Neutrophil (primary cell): ENCODE results near the gene NTRK1.

Source experiments
- H3K27ac ChIP-seq: fragments of 200-600 bp; sonication (generic); 2 replicates; pipeline ENCODE4 v1.5.1; 2016; ENCODE audit warnings: mild to moderate bottlenecking, moderate library complexity
- H3K27me3 ChIP-seq: fragments of 200-600 bp; sonication (generic); 2 replicates; pipeline ENCODE4 v1.6.0; 2016; ENCODE audit warnings: mild to moderate bottlenecking
- H3K36me3 ChIP-seq: fragments of 200-600 bp; sonication (generic); 2 replicates; pipeline ENCODE4 v1.5.1; 2017
- H3K4me1 ChIP-seq, 2 experiments: fragments of 200-600 bp in 1 of 2; sonication (generic) in 1 of 2; 1 replicate in 1 of 2; 2 replicates in 1 of 2; pipeline versions ENCODE4 v1.5.1 to v1.6.1; 2013 to 2016; ENCODE audit warnings: low read depth in 1 of 2, low read length in 1 of 2, mild to moderate bottlenecking in 1 of 2, moderate library complexity in 1 of 2; ENCODE audit not compliant: control insufficient read depth in 1 of 2, insufficient read depth in 1 of 2
- H3K4me3 ChIP-seq, 2 experiments: fragments of 200-600 bp in 1 of 2; sonication (generic) in 1 of 2; 1 replicate in 1 of 2; 2 replicates in 1 of 2; pipeline ENCODE4 v1.5.1; 2013 to 2016; ENCODE audit warnings: low read depth in 1 of 2, low read length in 1 of 2, mild to moderate bottlenecking in 1 of 2, moderate library complexity in 1 of 2
- H3K9me3 ChIP-seq: fragments of 200-600 bp; sonication (generic); 2 replicates; pipeline ENCODE4 v1.5.1; 2016
- TF ChIP-seq, protein P1 (sequence below): fragments of 200-600 bp; sonication (generic); IDR thresholded peaks from 2 replicates; pipeline ENCODE4 v1.5.1; 2016; ENCODE audit warnings: antibody characterized with exemption

NTRK1 gene

DNA sequence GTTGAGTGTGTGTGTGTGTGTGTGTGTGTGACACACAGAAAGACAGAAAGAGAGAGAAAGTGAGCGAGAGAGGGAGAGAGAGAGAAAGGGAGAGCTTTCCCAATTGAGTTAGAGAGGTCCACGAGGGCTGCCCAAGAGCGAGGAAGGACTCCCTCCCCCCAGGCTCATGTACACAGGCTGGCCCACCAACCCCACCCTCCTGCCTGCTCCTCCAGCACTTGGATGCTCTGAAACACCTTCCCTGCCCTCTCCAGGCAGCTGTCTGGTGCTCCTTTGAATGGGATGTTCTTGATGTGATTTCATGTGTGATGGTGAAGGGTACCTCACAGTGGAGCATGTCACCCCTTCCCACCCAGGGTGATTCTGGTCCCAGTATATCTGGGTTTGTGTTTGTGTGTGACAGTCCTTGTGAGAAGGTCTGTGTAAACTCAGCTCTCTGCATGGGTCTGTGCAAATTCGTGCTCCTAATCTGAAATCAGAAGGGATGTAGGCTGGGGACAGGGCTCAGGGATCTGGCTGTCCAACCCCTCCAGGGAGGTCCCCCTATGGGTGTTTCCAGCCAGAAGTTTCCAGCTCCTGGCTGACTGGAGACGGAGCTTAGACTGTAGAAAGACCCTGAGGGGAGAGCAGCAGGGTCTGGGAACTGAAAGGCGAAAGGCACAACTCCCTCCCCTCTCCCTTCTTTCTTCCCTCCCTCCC is 26.1 kb downstream of the NTRK1 start:
- Histone ChIP-seq H3K9me3 (no peaks in the 10 kb centered on the region), H3K4me3 (no peak overlapping the region), H3K27me3 (peaks cover 81% of the 10 kb centered on the region), H3K36me3 (no peaks in the 10 kb centered on the region), H3K27ac (no peak overlapping the region), H3K4me1 (peaks cover 1 to 3% of the 10 kb centered on the region in 2 experiments)
- TF ChIP-seq, protein P1, sequence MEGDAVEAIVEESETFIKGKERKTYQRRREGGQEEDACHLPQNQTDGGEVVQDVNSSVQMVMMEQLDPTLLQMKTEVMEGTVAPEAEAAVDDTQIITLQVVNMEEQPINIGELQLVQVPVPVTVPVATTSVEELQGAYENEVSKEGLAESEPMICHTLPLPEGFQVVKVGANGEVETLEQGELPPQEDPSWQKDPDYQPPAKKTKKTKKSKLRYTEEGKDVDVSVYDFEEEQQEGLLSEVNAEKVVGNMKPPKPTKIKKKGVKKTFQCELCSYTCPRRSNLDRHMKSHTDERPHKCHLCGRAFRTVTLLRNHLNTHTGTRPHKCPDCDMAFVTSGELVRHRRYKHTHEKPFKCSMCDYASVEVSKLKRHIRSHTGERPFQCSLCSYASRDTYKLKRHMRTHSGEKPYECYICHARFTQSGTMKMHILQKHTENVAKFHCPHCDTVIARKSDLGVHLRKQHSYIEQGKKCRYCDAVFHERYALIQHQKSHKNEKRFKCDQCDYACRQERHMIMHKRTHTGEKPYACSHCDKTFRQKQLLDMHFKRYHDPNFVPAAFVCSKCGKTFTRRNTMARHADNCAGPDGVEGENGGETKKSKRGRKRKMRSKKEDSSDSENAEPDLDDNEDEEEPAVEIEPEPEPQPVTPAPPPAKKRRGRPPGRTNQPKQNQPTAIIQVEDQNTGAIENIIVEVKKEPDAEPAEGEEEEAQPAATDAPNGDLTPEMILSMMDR = no peak

DNA sequence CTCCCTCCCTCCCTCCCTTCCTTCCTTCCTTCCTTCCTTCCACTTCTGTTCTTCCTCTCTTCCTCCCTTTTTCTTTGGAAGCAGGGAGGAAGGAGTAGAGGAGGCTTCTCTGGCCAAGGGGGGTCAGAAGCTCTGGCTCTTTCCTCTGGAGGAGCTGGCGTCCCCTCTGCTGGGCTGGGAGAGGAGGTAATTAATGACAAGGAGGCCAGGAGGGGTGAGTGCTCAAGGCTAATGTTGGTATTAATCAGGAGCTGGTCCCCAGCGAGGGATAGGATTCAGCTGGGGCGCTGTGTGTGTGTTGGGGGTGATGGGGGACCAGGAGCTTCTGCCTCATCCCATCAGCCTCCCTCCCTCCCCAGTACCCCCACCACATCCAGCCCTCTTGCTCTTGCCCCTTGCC is 26.7 kb downstream of the NTRK1 start:
- TF ChIP-seq, protein P1 = no peak
- no peaks in the 10 kb centered on the region for H3K9me3 ChIP-seq
- H3K4me1 ChIP-seq = peaks cover 7 to 8% of the 10 kb centered on the region in 2 experiments
- H3K36me3 ChIP-seq = no peaks in the 10 kb centered on the region
- H3K27ac ChIP-seq = no peak overlapping the region
- H3K27me3 ChIP-seq = peaks cover 81% of the 10 kb centered on the region
- no peak overlapping the region for H3K4me3 ChIP-seq

- peaks cover 10% of the 10 kb centered on the region in 2 experiments for H3K4me1 ChIP-seq
- H3K27me3 ChIP-seq = peaks cover 82% of the 10 kb centered on the region
- no peaks in the 10 kb centered on the region for H3K9me3 ChIP-seq
- no peaks in the 10 kb centered on the region for H3K36me3 ChIP-seq
- no peak overlapping the region for H3K27ac ChIP-seq
- H3K4me3 ChIP-seq = no peak overlapping the region
- TF ChIP-seq, protein P1 = no peak
Observed at GRCh38 chr1:156887734-156888133, 27.1 kb downstream of the NTRK1 start.

GRCh38 chr1:156889802-156890580 is 29.3 kb downstream of the NTRK1 start:
- Histone ChIP-seq H3K4me1 (peaks cover 14 to 20% of the 10 kb centered on the region in 2 experiments), H3K36me3 (no peaks in the 10 kb centered on the region), H3K27ac (no peak overlapping the region), H3K4me3 (no peak overlapping the region), H3K27me3 (peaks cover 95% of the 10 kb centered on the region), H3K9me3 (no peaks in the 10 kb centered on the region)
- TF ChIP-seq, protein P1 = no peak

DNA sequence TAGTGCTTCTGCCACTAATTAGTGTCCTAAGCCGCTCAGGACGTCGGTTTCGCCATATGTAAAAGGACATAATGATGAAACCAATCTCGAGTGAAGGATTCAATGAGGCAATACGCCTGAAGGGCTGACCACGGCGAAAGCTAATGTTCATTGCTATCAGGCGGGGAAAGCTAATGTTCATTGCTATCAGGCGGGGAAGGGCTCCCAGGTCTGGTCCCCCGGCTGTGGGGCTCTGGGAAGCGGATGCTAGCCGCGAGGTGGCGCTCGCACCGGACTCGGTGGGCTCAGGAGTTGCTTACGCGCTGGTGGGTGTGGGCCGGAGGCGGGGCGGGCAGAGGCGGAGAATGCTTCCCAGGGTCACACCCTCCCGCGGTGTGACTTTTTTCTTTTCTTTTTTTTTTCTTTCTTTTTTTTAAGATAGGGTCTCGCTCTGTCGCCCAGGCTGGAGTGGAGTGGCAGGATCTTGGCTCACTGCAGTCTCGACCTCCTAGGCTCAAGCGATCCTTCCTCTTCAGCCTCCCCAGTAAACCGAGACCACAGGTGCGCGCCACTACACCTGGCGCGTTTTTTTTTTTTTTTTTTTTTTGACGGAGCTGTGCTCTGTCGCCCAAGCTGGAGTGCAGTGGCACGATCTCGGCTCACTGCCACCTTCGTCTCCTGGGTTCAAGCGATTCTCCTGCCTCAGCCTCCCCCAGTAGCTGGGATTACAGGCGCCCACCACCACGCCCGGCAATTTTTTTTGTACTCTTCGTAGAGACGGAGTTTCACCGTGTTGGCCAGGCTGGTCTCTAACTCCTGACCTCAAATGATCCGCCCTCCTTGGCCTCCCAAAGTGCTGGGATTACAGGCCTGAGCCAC is 31.8 kb downstream of the NTRK1 start:
- Histone ChIP-seq H3K27ac (no peak overlapping the region), H3K4me3 (peak overlapping the region; percentile 40), H3K4me1 (peaks cover 14 to 20% of the 10 kb centered on the region in 2 experiments), H3K36me3 (no peaks in the 10 kb centered on the region), H3K27me3 (peaks cover 93% of the 10 kb centered on the region), H3K9me3 (no peaks in the 10 kb centered on the region)
- TF ChIP-seq, protein P1 = peak; percentile 11
